ENCODE measurements around the gene RBM44.
"Not testable (repeated sequence)": the region's sequence is repeated elsewhere in the genome, so short reads cannot be mapped to it uniquely, and the experiment has no call there.

Gene RBM44

DNA sequence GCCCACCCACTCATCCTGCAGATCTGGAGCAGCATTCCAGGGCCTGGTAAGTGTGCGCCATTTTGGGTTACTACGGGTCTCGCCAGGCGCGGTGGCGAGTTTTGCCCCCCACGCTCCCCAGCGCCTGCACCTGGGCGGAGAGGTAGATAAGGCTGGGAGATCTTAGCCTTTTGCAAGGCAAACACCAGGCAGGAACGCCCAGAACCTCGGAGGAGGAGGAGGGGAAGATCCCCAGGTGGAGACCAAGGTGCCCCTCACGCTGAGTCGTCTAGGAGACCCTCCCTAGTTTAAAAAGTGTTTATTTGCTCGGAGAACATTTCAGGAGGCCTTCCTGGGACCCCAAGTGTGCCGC is 60.5 kb downstream of the RBM44 start:
- no peak for DNase-seq

DNA sequence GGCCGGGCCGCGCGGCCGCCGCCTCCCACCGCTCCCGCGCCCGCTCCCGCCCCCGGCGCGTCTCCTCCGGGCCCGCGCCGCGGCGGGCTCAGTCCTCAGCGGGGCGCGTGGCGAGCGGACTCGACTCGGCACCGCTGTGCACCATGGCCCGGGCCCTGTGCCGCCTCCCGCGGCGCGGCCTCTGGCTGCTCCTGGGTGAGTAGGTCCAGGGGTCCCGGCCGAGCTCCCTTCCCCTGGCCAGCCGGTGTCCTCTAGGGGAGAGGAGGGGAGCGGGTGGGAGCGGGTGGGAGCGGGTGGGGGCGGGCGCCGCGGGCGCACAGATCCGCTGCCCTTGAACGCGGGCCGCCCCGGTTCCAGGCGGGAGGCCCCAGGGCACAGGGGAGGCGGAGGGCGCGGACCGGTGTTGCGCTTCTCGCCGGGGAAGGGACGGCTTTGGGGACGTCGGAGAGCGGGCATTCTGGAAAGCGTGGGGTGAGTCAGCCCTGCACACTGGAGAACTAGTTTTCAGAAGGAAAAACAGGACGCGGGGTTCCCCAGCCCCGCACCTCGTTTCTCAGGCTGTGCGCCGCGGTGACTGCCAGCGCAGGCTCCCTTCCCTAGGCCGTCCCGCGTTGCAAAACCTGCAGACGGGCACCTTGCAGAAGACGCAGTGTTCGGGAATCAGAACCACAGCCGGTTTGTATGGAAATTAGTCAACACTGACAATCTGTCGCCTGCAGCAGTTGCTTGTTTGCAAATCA is 61.1 kb downstream of the RBM44 start, which contains the start of gene RAMP1:
RAMP1 (plus strand) TSS at position 91 of the 740 bp plus-strand sequence; CDS start at position 144, 53 bp downstream.
- no peak for DNase-seq

DNA sequence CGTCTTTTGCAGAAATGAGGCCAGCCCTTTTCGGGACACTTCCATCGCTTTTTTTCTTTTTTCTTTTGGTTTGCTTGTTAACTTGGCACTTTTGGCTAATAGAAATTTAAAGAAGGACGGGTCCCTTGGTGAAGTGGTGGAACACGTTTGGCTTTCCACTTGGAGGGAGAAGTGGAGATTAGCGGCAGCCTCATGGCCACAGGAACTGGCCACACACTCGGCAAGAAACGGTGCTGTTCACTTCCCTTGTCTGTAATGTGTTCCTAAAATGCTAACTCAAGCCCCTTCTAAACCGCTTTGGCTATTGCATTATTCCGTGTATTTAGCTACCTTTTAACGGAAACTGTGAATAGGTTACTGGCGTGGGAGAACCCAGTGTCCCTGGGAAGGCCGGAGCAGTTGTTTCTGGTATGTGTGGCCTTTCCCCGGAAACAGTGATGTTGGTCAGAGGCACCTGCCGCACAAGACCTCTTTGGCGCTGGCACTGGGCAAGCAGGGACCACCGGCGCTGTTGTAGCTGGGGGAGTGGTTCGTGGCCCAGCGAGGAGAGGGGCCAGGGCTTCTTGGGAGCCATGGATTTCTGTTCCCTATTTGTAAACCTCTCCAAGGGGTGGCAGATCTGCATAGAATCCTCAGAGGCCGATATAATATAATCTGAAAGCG is 61.8 kb downstream of the RBM44 start:
- no peak for DNase-seq

DNA sequence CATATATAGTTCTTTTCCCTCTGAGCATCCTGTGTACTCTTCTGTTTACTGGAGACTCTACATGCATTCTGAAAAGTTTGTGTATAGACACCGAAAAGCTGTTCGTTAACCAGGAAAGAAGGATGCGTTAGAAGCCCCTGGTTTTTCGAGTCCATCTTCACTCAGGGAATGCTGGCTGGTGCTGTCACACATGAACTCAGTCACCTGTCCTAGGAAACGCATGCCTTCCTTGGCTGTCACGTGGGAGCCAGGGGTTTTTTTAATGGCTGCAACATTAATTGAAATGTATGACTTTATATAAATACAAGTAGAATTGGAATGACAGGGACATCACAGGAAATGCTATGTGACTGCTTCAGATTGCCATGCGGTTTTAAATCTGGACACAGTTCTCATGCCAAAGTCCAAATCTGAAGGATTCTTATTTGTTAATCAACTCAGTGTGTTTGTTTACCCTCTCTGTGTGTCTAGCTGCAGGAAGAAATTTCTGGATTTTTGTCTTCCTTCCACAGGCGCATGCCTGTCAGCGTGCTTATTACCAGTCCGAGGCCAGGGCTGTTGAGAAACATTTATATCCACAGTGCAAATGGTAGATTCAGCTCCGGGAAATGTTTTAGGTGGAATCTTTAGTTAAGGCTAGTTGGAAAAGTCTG is 63.4 kb downstream of the RBM44 start:
- DNase-seq: no peak

DNA sequence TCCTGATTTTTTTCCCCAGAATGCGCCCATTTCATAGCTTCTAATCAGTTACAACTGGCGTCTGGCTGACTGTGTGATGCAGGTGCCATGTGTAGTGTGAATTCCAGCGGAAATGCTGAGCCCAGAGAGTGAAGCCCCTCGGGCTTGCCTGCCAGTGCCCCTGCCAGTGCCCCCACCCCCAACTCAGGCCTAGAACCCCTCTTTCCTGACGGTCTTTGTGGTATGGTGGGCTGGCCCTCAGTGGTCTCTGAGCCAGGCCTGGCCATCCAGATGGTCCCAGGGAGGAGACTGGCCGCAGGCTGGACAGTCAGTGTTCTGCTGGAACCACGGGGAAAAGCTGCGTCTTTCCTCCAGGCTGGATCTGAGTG is 63.9 kb downstream of the RBM44 start:
- no peak for DNase-seq

DNA sequence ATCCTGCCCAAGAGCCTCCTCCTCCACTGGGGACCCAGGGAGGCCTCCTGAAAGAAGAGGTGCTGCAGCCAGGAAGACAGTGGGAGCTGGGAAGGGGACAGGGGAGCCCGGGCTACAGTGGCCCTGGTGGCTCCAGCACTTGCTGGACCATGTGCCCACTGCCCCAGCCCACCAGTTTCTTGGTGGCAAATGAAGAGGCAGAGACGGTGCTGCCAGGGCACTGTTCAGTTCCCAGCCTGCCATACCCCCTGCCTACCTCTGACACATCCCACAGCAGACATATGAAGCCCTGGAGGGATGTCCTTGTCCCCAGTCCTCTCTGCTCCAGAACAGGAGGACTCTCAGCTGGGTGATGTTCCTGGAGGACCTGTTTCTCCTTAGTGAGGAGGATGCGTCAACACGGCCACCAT is 64.5 kb downstream of the RBM44 start:
- DNase-seq: no peak

DNA sequence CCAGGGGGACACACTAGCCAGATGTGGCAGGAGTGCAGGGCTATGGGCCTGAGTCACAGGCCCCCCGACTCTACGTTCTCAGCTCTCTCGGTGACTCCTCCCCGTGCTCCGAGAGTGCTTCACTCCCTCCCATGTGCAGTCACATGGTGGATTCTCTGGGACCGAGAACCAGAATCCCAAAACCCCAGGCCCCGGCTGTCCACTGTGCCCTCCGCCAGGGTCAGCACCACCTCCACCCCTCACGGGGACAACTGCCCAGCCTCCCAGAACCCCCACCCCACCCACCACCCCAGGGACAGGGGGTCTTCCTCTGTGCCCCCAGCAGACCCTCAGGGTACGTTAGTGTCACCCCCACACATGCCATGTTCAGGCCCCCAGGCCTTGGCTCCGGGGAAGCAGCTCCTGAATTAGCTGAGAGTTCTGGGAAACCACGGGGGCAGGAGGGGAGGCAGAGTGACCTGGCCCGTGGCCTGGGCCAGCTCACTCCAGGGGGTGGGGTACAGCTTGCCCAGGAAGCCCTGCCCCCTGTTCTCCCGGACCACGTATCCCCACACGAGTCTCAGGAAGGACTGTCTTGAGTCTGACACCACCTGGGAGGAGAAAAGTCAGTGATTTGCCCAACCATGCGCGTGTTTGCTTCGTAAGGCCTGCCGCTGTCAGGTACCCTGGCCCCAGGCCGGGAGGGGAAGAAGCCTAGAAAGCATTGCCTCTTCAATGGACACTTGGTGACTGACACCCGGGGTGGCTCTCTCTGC is 65.3 kb downstream of the RBM44 start:
- DNase-seq: no peak

DNA sequence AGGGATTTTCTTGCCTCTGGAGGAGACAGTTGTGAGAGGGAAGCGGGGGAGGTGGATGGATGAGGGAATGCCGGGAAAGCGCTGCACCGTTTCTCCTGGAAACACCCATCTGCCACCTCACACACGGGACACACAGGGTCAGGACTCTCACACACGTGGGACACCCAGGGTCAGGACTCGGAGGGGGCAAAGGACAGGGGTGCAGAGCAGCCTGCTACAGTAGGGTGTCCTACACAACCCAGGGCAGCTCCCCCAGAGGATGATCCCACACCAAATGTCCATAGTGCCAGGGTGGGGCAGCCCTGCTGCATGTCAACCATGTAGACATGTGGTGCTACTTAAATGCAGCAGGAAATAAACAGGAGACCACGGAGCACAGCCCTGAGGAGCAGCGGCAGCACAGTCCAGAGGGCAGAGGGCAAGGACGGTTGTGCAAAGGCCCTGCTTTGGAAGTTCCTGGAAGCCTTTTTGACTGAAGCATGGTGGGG is 65.9 kb downstream of the RBM44 start:
- DNase-seq: no peak

DNA sequence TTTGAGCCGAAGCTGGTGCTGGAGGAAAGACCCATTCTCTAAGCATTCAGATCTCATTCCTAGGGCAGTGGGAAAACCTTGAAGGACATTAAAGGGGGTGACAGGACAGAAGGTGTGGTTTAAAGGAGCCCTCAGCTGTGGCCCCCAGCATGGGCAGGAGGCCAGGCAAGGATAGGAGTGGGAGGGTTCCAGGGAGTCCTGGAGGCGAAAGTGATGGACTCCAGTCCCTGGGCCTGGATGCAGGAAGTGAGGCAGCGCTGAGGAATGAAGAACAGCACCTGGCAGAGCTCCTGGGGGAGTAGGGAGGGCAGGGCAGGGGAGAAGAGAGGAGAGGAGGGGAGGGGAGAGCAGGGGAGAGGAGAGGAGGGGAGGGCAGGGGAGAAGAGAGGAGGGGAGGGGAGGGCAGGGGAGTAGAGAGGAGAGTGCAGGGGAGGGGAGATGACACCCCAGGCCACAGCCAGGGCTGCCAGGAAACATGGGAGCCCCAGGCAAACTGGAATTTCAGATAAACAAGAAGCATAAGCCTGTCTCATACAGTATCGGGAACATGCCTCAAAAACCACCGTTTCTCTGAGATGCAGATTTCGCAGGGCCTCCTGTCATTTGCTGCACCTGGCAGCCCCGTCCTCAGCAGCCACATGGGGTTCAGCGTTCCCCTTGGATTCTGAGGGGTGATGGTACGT is 66.5 kb downstream of the RBM44 start:
- DNase-seq: no peak

DNA sequence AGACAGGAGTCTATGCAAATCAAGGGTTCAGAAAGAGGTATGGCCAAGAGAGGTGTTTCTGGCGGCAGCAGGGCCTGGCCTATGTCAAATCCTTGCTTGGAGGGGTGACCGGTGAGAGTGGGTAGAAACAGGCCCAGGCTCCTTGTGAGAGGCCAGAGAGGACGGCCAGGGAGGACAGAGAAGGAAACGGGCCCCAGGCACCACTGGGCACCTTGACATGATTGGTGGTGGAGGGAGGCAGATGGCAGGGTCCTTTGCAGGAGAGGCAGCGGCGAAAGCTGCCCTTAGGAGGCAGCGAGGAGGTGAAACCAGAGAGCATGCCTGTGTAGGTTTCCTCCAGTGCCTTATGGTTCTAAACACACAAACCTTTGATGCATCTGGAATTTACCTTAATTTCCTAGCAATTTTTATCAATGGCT is 67.1 kb downstream of the RBM44 start:
- no peak for DNase-seq

DNA sequence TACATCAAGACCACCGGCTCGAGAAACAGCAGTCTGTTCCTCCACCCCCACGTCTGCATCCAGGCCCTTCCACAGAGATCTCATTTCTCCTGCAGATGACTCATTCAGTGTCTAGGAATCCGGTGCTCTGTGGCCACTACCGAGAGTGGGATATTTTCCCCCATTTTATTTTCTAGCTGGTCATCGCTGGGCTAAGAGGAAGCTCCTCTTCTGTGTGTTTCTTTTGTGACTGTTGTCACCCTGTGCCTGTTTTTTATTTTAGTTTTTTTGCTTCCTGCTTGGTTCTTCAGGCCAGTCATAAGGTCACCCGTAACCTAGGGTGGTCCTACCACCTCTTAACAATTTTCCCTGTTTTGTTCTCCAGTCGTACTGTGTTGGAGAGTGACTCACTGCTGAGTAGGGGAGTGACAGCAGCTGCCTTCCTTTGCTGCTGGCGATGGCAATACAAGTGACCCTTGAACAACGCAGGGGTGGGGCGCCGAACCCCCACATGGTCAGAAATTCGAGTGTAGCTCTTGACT is 67.6 kb downstream of the RBM44 start:
- DNase-seq: no peak

DNA sequence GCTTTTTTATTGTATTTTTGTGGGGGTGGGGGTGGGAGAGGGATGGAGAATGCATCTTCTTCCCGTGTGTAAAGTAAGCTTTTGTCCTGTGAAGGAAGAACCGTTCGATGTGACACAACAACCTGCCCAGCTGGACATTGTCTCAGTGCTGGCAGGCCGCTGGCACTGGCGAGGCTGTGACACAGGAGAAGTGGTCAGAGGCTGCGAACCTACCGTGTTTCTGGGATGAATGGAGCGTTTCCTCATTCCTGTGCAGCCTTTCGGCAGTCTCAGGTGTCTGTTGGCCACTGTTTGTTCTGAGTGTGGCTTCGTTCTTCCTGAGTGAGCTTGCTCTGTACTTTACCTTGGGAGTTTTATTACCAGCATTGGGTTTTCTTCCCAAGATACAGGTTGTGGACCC is 68.9 kb downstream of the RBM44 start:
- DNase-seq: no peak

DNA sequence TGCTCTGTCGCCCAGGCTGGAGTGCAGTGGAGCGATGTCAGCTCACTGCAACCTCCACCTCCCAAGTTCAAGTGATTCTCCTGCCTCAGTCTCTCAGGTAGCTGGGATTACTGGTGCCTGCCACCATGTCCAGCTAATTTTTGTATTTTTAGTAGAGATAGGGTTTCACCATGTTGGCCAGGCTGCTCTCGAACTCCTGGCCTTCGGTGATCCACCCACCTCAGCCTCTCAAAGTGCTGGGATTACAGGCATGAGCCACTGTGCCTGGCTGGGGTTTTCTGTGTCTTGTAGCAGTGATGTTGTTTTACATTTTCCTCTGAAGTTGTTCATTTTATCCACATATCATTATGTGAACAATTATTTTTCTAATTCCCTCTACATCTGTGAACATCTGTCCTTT is 69.5 kb downstream of the RBM44 start:
- DNase-seq: not testable (repeated sequence)

DNA sequence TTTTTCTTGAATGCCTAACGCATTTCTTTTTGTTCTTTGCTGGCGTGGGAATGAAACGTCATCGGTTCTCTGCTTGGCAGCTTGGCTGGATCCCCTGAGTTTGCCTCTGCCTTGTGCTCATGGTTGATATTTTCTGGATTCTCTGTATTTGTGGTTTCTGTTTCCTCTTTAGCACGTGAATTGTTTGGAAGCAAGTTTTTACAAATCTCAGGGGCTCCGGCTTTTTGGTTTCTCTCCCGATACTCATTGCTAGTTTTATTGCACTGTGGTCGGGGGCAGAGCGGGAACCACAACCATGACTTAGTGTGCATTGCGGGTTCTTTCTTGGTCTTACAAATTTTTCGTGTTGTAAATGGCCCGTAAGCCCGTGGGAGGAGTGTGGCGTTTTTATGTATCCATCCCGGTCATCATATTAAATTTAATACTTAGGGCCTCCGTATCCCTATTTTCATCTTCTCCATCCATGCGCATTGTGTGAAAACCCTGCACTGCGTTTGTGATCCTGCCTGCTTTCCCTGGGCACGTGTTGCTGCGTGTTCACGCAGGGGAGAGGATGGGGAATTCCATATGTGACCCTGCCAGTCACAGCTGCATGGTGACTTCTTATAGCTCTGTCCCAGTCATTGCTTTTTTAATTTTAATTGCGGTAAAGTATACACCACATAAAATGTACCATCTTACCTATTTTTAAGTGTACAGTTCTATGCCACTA is 70.2 kb downstream of the RBM44 start:
- no peak for DNase-seq

DNA sequence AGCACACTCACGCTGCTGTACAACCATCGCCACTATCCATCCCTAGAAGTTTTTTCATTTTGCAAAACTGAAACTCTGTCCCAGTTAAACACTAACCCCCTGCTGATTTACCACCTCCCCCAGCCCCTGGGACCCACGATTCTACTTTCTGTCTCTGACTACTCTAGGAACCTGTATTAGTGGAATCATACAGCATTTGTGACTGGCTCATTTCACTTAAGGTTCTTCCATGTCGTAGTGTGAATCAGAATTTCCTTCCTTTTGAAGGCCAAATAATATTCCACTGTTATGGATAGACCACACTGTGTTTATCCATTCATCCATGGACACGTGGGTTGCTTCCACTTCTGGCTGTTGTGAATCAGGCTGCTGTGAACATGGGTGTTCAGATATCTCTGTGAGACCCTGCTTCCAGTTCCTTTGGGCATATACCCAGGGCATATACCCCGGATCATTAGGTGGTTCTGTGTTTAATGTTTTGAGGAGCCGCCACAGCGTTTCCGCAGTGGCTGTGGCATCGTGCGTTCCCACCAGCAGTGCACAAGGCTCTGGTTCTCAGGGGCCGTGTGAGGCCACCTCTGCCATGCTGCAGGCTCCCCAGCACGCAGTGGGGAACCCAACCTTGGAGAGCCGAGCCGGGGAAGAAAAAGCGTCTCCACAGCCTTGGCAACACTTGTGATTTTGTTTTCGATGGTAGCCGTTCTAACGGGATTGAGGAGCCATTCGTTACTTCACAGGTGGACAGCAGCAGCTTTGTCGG is 70.9 kb downstream of the RBM44 start:
- DNase-seq: no peak

DNA sequence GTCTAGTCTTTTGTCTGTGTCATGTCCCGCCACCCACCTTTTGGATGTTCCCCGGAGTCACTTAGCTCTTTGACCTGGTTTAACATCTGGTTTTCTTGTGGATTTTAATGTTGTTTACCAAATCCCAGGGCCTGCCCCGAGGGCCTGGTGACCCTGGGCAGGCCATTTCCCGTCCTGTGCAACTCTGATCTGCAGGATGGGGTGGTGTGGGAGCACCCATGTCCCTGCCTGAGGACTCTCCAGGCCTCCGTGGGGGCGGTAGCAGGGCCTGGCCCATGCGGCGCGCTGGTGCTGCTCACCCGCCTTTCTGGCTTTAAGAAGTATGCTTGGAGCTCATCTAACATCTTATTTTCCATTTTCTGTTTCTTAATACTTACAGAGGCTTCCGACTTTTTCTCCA is 71.5 kb downstream of the RBM44 start:
- no peak for DNase-seq

DNA sequence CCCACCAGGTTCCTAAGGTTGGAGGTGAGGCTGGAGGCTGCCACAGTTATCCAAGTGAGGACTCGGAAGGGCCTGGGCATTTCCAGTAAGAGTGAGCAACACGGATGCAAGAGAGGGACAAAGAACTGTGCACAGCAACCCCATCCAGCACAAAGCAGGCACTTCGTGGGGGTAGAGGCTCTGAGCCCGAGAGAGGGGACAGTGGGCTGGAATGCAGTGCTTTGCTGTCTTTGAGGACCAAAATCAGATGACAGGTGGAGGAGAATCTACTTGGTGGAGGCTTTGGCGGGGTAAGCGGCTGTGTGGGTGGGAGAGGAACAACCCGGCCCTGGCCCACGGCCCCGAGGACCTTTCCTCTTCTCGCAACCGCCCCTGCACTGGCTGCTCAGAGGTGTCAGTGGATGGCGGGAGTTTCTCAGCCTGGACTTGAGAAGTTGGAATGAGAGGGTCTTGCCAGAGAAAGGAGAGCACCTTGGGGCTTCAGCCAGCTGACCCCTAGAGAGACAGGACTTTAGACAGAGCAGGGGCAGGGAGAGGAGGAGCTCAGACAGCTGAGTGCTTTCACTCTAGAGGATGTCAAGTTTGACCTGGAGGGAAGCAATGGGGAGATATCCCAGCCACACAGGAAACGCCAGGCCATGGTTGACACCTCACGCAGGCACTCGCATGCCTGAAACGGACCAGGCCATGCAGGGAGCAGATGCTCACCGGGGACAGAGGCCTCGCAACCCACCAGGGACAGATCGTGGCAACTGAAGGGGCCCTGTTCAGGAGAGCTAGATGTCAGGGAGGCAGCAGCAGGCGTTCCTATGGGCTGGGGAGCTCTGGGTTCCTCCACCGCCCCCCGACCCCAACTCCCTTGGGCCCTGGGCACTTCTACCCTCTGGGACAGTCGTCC is 72.4 kb downstream of the RBM44 start:
- no peak for DNase-seq

DNA sequence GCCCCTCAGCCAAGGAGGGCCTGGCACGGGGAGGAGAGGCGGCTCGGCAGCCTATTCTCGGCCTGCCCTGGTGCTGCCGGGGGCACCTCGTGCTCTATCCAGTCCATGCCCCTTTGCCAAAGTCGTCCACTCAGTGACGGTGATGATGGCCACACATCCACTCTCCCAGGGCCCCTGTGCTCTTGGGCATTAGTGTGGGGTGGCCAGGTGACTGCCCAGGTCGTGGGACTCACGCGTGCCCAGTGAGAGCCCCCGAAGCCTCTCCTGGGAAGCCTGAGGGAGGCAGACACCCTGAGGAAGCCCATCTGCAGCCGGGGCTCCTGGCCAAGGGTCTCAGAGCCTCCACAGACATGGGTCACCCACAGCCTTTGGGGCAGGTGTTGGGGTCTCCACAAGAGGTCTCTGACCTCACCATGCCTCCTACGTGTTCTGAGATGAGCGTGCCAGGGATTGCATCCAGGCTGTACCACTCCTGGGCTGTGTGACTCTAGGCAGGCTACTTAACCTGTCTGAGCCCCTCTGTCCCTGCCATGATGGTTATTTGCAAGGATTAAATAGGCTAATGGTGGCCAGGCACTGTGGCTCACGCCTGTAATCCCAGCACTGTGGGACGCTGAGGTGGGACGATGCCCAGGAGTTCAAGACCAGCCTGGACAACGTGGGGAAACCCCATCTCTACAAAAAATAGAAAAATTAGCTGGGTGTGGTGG is 73.8 kb downstream of the RBM44 start:
- DNase-seq: no peak

DNA sequence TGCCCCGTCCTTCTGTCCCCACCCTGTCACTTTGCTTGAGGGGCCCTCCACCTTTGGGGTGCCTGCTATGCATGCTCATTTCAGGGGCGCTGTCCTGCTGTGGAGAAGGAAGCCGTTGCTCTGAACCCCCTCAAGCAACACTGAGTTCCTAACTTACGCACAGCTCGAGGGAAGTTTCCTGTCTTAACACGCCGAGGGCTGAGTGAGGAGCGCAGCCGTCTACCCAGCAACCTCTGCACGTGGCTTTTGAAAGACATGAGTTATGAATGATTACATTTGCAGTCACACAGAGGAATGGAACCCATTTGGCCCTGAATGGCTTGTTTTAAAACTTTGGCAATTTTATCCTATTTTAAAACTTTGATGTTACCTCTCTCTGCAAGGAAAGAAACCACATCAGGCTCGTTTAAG is 74.8 kb downstream of the RBM44 start:
- no peak for DNase-seq

Data from activated T-cell treated with anti-CD3 and anti-CD28 coated beads for 4 hours (primary cell).